H9 (cell line): ENCODE data around the gene TYK2. TPM values are rescaled to one million over a fixed set of nuclear protein-coding genes. Genes with fewer than 3 reads are reported as not detected.

Experiments
- DNase-seq: peaks from one replicate; pipeline ENCODE4 v3.0.0-alpha.2; 2017
- H2AFZ ChIP-seq: one replicate; pipeline ENCODE4 v1.6.1; 2013; ENCODE audit warnings: mild to moderate bottlenecking, low read length, control low read depth, moderate library complexity
- H2AK5ac ChIP-seq: 2 replicates; pipeline ENCODE4 v1.6.1; 2013; ENCODE audit warnings: low read length, control low read depth, mixed read lengths; ENCODE audit not compliant: insufficient read length
- H2BK120ac ChIP-seq: one replicate; pipeline ENCODE4 v1.6.1; 2013; ENCODE audit warnings: low read depth, mild to moderate bottlenecking, low read length, control low read depth, inconsistent platforms; ENCODE audit not compliant: poor library complexity, severe bottlenecking
- H2BK12ac ChIP-seq: 2 replicates; pipeline ENCODE4 v1.6.1; 2013; ENCODE audit warnings: low read length, control low read depth, mixed read lengths, low read depth; ENCODE audit not compliant: insufficient read length
- H2BK15ac ChIP-seq: 2 replicates; pipeline ENCODE4 v1.6.1; 2013; ENCODE audit warnings: low read depth, low read length, control low read depth
- H2BK20ac ChIP-seq: one replicate; pipeline ENCODE4 v1.6.1; 2013; ENCODE audit warnings: low read depth, mild to moderate bottlenecking, low read length, control low read depth, inconsistent platforms; ENCODE audit not compliant: poor library complexity, severe bottlenecking
- H2BK5ac ChIP-seq: 2 replicates; pipeline ENCODE4 v1.6.1; 2013; ENCODE audit warnings: low read length, control low read depth, mixed read lengths; ENCODE audit not compliant: insufficient read length
- H3K14ac ChIP-seq: 2 replicates; pipeline ENCODE4 v1.6.1; 2013; ENCODE audit warnings: low read length, control low read depth; ENCODE audit not compliant: insufficient read depth
- H3K18ac ChIP-seq: 2 replicates; pipeline ENCODE4 v1.6.1; 2013; ENCODE audit warnings: low read depth, mild to moderate bottlenecking, mixed read lengths, low read length, control low read depth; ENCODE audit not compliant: insufficient read length
- H3K23ac ChIP-seq: 2 replicates; pipeline ENCODE4 v1.6.1; 2013; ENCODE audit warnings: low read length, control low read depth, mixed read lengths, low read depth; ENCODE audit not compliant: insufficient read length
- H3K23me2 ChIP-seq: 2 replicates; pipeline ENCODE4 v1.6.1; 2013; ENCODE audit warnings: low read depth, mild to moderate bottlenecking, mixed read lengths, low read length, control low read depth; ENCODE audit not compliant: insufficient read length, poor library complexity, severe bottlenecking
- H3K27ac ChIP-seq: 2 replicates; pipeline ENCODE4 v1.5.1; 2013; ENCODE audit warnings: low read length, control low read depth, mixed read lengths, low read depth; ENCODE audit not compliant: insufficient read length
- H3K27me3 ChIP-seq: 2 replicates; pipeline ENCODE4 v1.6.1; 2013; ENCODE audit warnings: low read length, control low read depth, inconsistent platforms; ENCODE audit not compliant: insufficient read depth
- H3K4ac ChIP-seq: 2 replicates; pipeline ENCODE4 v1.6.1; 2013; ENCODE audit warnings: low read depth, mild to moderate bottlenecking, control low read depth, inconsistent platforms, low read length, moderate library complexity
- H3K4me1 ChIP-seq: 2 replicates; pipeline ENCODE4 v1.6.1; 2013; ENCODE audit warnings: low read length, control low read depth, inconsistent platforms; ENCODE audit not compliant: insufficient read depth
- H3K4me2 ChIP-seq: 2 replicates; pipeline ENCODE4 v1.6.1; 2013; ENCODE audit warnings: low read length, control low read depth, mixed read lengths; ENCODE audit not compliant: insufficient read length, insufficient read depth
- H3K56ac ChIP-seq: 2 replicates; pipeline ENCODE4 v1.6.1; 2013; ENCODE audit warnings: low read depth, mild to moderate bottlenecking, mixed read lengths, low read length, control low read depth; ENCODE audit not compliant: insufficient read length
- H3K79me1 ChIP-seq: 2 replicates; pipeline ENCODE4 v1.6.1; 2013; ENCODE audit warnings: low read depth, mild to moderate bottlenecking, moderate library complexity, low read length, control low read depth, inconsistent platforms; ENCODE audit not compliant: insufficient read depth, poor library complexity, severe bottlenecking
- H3K79me2 ChIP-seq: 2 replicates; pipeline ENCODE4 v1.6.1; 2013; ENCODE audit warnings: low read length, control low read depth, inconsistent platforms; ENCODE audit not compliant: insufficient read depth
- H3K9ac ChIP-seq: 2 replicates; pipeline ENCODE4 v1.6.1; 2013; ENCODE audit warnings: low read length, control low read depth, mixed read lengths; ENCODE audit not compliant: insufficient read length; ENCODE audit errors: extremely low read depth
- H3K9me3 ChIP-seq: one replicate; pipeline ENCODE4 v1.6.1; 2013; ENCODE audit warnings: low read depth, low read length, inconsistent platforms; ENCODE audit not compliant: control insufficient read depth
- H3T11ph ChIP-seq: one replicate; pipeline ENCODE4 v1.6.1; 2013; ENCODE audit warnings: mild to moderate bottlenecking, low read length, control low read depth, inconsistent platforms
- H4K20me1 ChIP-seq: one replicate; pipeline ENCODE4 v1.6.1; 2013; ENCODE audit not compliant: control insufficient read depth, insufficient read length, insufficient read depth
- H4K5ac ChIP-seq: 2 replicates; pipeline ENCODE4 v1.6.1; 2013; ENCODE audit warnings: low read depth, mild to moderate bottlenecking, mixed read lengths, low read length, control low read depth; ENCODE audit not compliant: insufficient read length
- H4K8ac ChIP-seq: replicated peaks from 2 replicates; pipeline ENCODE4 v1.6.1; 2013; ENCODE audit warnings: low read length, control low read depth, mixed read lengths, low read depth; ENCODE audit not compliant: insufficient read length
- H4K91ac ChIP-seq: 2 replicates; pipeline ENCODE4 v1.6.1; 2013; ENCODE audit warnings: low read depth, mild to moderate bottlenecking, moderate library complexity, mixed read lengths, low read length, control low read depth; ENCODE audit not compliant: insufficient read length
- H3K27ac Mint-ChIP-seq, 3 experiments: 2 replicates in 2 of 3; 3 replicates in 1 of 3; pipeline ENCODE4 v1.8.0; 2020 to 2021; ENCODE audit warnings: mixed read lengths in 3 of 3, mild to moderate bottlenecking in 1 of 3, moderate library complexity in 1 of 3
- H3K27me3 Mint-ChIP-seq: 2 replicates; pipeline ENCODE4 v1.8.0; 2021; ENCODE audit warnings: low read depth, mild to moderate bottlenecking, moderate library complexity, mixed read lengths
- H3K36me3 Mint-ChIP-seq, 3 experiments: 2 replicates in 2 of 3; 3 replicates in 1 of 3; pipeline ENCODE4 v1.8.0; 2020 to 2021; ENCODE audit warnings: low read depth in 3 of 3, mixed read lengths in 3 of 3; ENCODE audit not compliant: insufficient read depth in 1 of 3
- H3K4me1 Mint-ChIP-seq, 2 experiments: 2 replicates each; pipeline ENCODE4 v1.8.0; 2020; ENCODE audit warnings: mixed read lengths in 2 of 2
- H3K4me3 Mint-ChIP-seq, 2 experiments: 2 replicates in 1 of 2; 3 replicates in 1 of 2; pipeline ENCODE4 v1.8.0; 2020 to 2021; ENCODE audit warnings: mild to moderate bottlenecking in 2 of 2, mixed read lengths in 2 of 2, moderate library complexity in 1 of 2
- H3K9me3 Mint-ChIP-seq, 2 experiments: 2 replicates in 1 of 2; 3 replicates in 1 of 2; pipeline ENCODE4 v1.8.0; 2020; ENCODE audit warnings: mild to moderate bottlenecking in 2 of 2, mixed read lengths in 2 of 2, moderate library complexity in 1 of 2
- WGBS: extraction: QIAGEN DNeasy Blood & Tissue Kit; methylation state at CpG from one replicate; pipeline ENCODE4 v1.1.7; 2013; ENCODE audit warnings: missing lambda C conversion rate, low lambda C conversion rate, mixed read lengths; ENCODE audit not compliant: insufficient read length; ENCODE audit errors: extremely low coverage; 5-methylcytosine and 5-hydroxymethylcytosine counted together
- total RNA-seq: library from RNA; stranded (reverse); gene quantifications from 2 replicates; pipeline ENCODE4 v1.2.1, GENCODE V29; 2021
- TF ChIP-seq, protein P1 (sequence below): fragments of 200-600 bp; sonication (generic); conservative IDR thresholded peaks from 3 replicates; pipeline ENCODE4 v1.8.0; 2021; ENCODE audit warnings: antibody characterized with exemption, mild to moderate bottlenecking

TYK2 gene
- total RNA-seq, 1 experiment from 2014 or later = 61.4 TPM

DNA sequence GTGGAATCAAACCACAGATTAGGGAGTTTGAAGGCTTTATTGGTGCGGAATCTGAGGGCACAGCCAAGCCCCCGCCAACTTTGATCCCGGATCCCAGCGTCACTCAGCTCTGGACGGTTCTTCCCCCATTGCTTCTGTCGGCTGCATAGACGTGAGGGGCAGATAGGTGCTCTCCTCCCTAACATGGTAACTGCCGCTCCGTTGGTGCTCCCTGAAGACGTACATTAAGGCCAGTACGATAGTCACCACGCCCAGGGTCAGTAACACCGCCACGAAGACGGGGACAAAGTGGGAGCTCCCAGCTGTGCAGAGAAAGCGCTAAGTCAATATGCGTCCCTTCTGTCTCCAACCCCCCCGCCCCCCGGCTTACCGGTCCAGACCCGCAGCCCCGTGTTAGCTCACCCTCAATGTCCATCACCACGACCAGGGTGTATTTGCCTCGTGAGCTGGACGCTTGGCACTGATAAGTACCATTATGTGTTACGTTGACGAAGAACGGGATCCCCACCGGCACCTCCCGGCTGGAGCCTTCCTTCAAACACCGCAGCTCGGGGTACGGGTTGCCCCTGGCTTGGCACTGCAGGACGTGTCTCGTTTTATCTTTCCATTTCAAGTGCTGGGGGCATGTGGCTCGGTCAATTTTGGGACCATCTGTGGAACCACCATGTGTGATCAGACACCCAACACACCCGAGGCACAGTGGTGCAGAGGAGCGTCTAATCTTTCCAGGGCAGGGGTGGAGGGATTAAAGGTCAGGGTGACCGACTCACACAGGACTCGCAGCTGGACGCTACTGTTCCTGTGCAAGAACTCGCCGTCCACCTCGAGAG, 46.4 kb downstream of the TYK2 start:
- Histone ChIP-seq H3K79me2 (peaks cover 8% of the 10 kb centered on the region; the same call in 1 of the 2 replicates), H2BK5ac (no peak overlapping the region)
- DNase-seq = no peak

More for the DNA sequence above, 46.4 kb downstream of the TYK2 start:
- Histone ChIP-seq H4K8ac (no peak overlapping the region), H3K9ac (peak overlapping the region; percentile 45), H2BK120ac (no peak overlapping the region), H3K9me3 (no peaks in the 10 kb centered on the region), H3K18ac (no peak overlapping the region), H3T11ph (no peak overlapping the region), H3K27ac (no peak overlapping the region), H4K91ac (no peak overlapping the region), H3K23ac (no peak overlapping the region), H3K27me3 (no peaks in the 10 kb centered on the region; the same call in 1 of the 2 replicates), H4K5ac (no peak overlapping the region), H2AK5ac (no peak overlapping the region), H3K4ac (no peak overlapping the region), H3K14ac (no peak overlapping the region), H3K23me2 (peaks cover 24% of the 10 kb centered on the region), H3K4me1 (peaks cover 3% of the 10 kb centered on the region; the same call in 1 of the 2 replicates), H2BK20ac (no peak overlapping the region), H3K4me2 (peak overlapping the region; percentile 91), H4K20me1 (no peaks in the 10 kb centered on the region), H2BK12ac (no peak overlapping the region), H3K79me1 (peaks cover 4% of the 10 kb centered on the region), H2AFZ (no peak overlapping the region), H3K56ac (no peak overlapping the region), H2BK15ac (no peak overlapping the region)
- Mint-ChIP-seq H3K27ac (peak overlapping the region in 2 of 3 experiments; percentile 40 to 91; a peak in 4 of 7 replicates), H3K9me3 (no peaks in the 10 kb centered on the region; a peak in 2 of 5 replicates), H3K36me3 (peaks cover 7 to 27% (median 16%) of the 10 kb centered on the region in 3 experiments; a peak in 6 of 7 replicates), H3K27me3 (no peaks in the 10 kb centered on the region; the same call in 1 of the 2 replicates), H3K4me3 (peak overlapping the region; percentile 95 to 96), H3K4me1 (peaks cover 24% of the 10 kb centered on the region in 2 experiments)
- no CpG with 5 or more reads among the region's 44 CpGs for WGBS
- TF ChIP-seq, protein P1, sequence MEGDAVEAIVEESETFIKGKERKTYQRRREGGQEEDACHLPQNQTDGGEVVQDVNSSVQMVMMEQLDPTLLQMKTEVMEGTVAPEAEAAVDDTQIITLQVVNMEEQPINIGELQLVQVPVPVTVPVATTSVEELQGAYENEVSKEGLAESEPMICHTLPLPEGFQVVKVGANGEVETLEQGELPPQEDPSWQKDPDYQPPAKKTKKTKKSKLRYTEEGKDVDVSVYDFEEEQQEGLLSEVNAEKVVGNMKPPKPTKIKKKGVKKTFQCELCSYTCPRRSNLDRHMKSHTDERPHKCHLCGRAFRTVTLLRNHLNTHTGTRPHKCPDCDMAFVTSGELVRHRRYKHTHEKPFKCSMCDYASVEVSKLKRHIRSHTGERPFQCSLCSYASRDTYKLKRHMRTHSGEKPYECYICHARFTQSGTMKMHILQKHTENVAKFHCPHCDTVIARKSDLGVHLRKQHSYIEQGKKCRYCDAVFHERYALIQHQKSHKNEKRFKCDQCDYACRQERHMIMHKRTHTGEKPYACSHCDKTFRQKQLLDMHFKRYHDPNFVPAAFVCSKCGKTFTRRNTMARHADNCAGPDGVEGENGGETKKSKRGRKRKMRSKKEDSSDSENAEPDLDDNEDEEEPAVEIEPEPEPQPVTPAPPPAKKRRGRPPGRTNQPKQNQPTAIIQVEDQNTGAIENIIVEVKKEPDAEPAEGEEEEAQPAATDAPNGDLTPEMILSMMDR = no peak
